Neural cell (in vitro differentiated cells): ENCODE measurements around the gene ATP4B.

Experiments used
- EZH2 ChIP-seq: fragments of 200-600, 300-800 bp; shearing (Covaris generic), sonication (generic); IDR thresholded peaks from 2 replicates; pipeline ENCODE4 v1.6.1; 2014; ENCODE audit warnings: antibody characterized with exemption, low read length, borderline replicate concordance, mild to moderate bottlenecking; ENCODE audit not compliant: insufficient read depth, poor library complexity, severe bottlenecking
- MXI1 ChIP-seq: fragments of 450-650 bp; conservative IDR thresholded peaks from 2 replicates; pipeline ENCODE4 v1.6.1; 2014; ENCODE audit warnings: antibody characterized with exemption, mild to moderate bottlenecking; ENCODE audit not compliant: poor library complexity, severe bottlenecking
- POLR2AphosphoS5 ChIP-seq: IDR thresholded peaks from 2 replicates; pipeline ENCODE4 v1.6.1; 2012
- RAD21 ChIP-seq: fragments of 450-650 bp; conservative IDR thresholded peaks from 2 replicates; pipeline ENCODE4 v1.6.1; 2014; ENCODE audit warnings: antibody characterized with exemption, mild to moderate bottlenecking, moderate library complexity
- SMC3 ChIP-seq: fragments of 450-650 bp; conservative IDR thresholded peaks from 2 replicates; pipeline ENCODE4 v1.6.1; 2014; ENCODE audit warnings: antibody characterized with exemption, mild to moderate bottlenecking, moderate library complexity; ENCODE audit not compliant: poor library complexity
- TAF1 ChIP-seq: IDR thresholded peaks from 2 replicates; pipeline ENCODE4 v1.6.1; 2012; ENCODE audit warnings: low read depth
- TF ChIP-seq, protein P1 (sequence below): fragments of 450-650 bp; IDR thresholded peaks from 2 replicates; pipeline ENCODE4 v1.5.1; 2014; ENCODE audit warnings: antibody characterized with exemption, mild to moderate bottlenecking, moderate library complexity; ENCODE audit not compliant: poor library complexity, severe bottlenecking
- TF ChIP-seq, protein P2 (sequence below): IDR thresholded peaks from 2 replicates; pipeline ENCODE4 v1.6.1; 2012; ENCODE audit warnings: borderline replicate concordance

DNA sequence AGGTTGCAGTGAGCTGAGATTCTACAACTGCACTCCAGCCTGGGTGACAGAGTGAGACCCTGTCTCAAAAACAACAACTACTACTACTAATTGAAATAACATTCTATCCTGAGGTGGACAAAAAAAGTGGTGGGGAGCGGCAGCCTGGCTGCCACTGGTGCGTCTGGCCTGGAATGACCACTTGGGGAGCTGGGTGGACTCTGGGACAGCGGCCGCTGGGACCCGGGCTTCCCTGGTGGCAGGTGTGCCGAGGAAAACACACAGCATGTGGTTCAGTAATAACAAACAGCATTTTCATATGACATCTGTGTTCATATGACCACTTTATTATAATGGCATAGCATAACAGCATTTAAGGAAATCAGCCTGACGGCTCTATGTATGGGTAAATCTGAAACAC is 39.5 kb downstream of the ATP4B start:
- TF ChIP-seq, protein P1, sequence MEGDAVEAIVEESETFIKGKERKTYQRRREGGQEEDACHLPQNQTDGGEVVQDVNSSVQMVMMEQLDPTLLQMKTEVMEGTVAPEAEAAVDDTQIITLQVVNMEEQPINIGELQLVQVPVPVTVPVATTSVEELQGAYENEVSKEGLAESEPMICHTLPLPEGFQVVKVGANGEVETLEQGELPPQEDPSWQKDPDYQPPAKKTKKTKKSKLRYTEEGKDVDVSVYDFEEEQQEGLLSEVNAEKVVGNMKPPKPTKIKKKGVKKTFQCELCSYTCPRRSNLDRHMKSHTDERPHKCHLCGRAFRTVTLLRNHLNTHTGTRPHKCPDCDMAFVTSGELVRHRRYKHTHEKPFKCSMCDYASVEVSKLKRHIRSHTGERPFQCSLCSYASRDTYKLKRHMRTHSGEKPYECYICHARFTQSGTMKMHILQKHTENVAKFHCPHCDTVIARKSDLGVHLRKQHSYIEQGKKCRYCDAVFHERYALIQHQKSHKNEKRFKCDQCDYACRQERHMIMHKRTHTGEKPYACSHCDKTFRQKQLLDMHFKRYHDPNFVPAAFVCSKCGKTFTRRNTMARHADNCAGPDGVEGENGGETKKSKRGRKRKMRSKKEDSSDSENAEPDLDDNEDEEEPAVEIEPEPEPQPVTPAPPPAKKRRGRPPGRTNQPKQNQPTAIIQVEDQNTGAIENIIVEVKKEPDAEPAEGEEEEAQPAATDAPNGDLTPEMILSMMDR = no peak
- TF ChIP-seq EZH2 (no peak), POLR2AphosphoS5 (no peak), MXI1 (no peak), RAD21 (no peak), SMC3 (no peak), TAF1 (no peak)
- TF ChIP-seq, protein P2, sequence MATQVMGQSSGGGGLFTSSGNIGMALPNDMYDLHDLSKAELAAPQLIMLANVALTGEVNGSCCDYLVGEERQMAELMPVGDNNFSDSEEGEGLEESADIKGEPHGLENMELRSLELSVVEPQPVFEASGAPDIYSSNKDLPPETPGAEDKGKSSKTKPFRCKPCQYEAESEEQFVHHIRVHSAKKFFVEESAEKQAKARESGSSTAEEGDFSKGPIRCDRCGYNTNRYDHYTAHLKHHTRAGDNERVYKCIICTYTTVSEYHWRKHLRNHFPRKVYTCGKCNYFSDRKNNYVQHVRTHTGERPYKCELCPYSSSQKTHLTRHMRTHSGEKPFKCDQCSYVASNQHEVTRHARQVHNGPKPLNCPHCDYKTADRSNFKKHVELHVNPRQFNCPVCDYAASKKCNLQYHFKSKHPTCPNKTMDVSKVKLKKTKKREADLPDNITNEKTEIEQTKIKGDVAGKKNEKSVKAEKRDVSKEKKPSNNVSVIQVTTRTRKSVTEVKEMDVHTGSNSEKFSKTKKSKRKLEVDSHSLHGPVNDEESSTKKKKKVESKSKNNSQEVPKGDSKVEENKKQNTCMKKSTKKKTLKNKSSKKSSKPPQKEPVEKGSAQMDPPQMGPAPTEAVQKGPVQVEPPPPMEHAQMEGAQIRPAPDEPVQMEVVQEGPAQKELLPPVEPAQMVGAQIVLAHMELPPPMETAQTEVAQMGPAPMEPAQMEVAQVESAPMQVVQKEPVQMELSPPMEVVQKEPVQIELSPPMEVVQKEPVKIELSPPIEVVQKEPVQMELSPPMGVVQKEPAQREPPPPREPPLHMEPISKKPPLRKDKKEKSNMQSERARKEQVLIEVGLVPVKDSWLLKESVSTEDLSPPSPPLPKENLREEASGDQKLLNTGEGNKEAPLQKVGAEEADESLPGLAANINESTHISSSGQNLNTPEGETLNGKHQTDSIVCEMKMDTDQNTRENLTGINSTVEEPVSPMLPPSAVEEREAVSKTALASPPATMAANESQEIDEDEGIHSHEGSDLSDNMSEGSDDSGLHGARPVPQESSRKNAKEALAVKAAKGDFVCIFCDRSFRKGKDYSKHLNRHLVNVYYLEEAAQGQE = no peak
